Mucosa of descending colon (tissue), 3 donors: Measurements from ENCODE around the gene RHOJ. TPM values are rescaled to one million over a fixed set of nuclear protein-coding genes. Genes with fewer than 3 reads are reported as not detected.
A peak's percentile ranks its signal among the peaks of the same experiment; 100 is the strongest.

Experiments used
- ATAC-seq: fragments of 200-7000 bp; cut with Tn5 transposase; one replicate; pipeline ENCODE4 v1.9.1; 2020; ENCODE audit warnings: mild to moderate bottlenecking, moderate library complexity
- DNase-seq, 3 donors: peaks; one replicate each; pipeline ENCODE4 v3.0.0-alpha.2; 2020
- H3K36me3 ChIP-seq: fragments of 200-600 bp; one replicate; pipeline ENCODE4 v1.8.0; 2021; ENCODE audit warnings: low read depth, mild to moderate bottlenecking
- H3K4me1 ChIP-seq: fragments of 200-600 bp; one replicate; pipeline ENCODE4 v1.8.0; 2021; ENCODE audit warnings: low read depth, mild to moderate bottlenecking
- H3K4me3 ChIP-seq: fragments of 200-600 bp; one replicate; pipeline ENCODE4 v1.8.0; 2021; ENCODE audit warnings: mild to moderate bottlenecking
- H3K9me3 ChIP-seq: fragments of 200-600 bp; one replicate; pipeline ENCODE4 v1.8.0; 2021; ENCODE audit warnings: mild to moderate bottlenecking
- CTCF ChIP-seq: fragments of 200-600 bp; IDR thresholded peaks from one replicate; pipeline ENCODE4 v1.8.0; 2022; ENCODE audit warnings: antibody characterized with exemption, mild to moderate bottlenecking
- intact Hi-C, 2 donors: fragments of 100-400 bp; cut with DNase I in 1 of 2; cut with micrococcal nuclease in 1 of 2; formaldehyde crosslinking; loops; one replicate each; pipeline versions ENCODE4 v1.11.0 to v1.11.1; 2022; cut with DNase I, micrococcal nuclease
- total RNA-seq, 3 donors: library from RNA; stranded (reverse); fragmentation: NEBNext Ultra II Directional in 2 of 3; extraction: Animal tissue kit (Norgen Biotek cat#: 25700) in 2 of 3; gene quantifications; one replicate each; pipeline versions ENCODE4 v1.2.1 to v1.2.4, GENCODE V29; 2021 to 2023
- donor health status: DM: no; HTN: no; CAD: no; lungs with moderate emphysema.
- donor health status: DM: no; HTN: no; CAD: no.
- donor health status: DM: no; HTN: yes; CAD: no.

RHOJ gene
- total RNA-seq, 3 donors from 2014 or later = 3.3 to 19.1 (median 6.4) TPM

- DNase-seq (no peak), ATAC-seq (no peak)
- intact Hi-C loops = no loop called here
- TF ChIP-seq CTCF = no peak
- no peaks in the 10 kb centered on the region for H3K4me1 ChIP-seq
- no peaks in the 10 kb centered on the region for H3K36me3 ChIP-seq
- no peaks in the 10 kb centered on the region for H3K9me3 ChIP-seq
- no peak overlapping the region for H3K4me3 ChIP-seq
These were observed 79.0 kb downstream of the RHOJ start for GRCh38 chr14:63282997-63283883.

GRCh38 chr14:63283884-63284248 lies 79.6 kb downstream of the RHOJ start:
- Histone ChIP-seq H3K4me1 (no peaks in the 10 kb centered on the region), H3K36me3 (no peaks in the 10 kb centered on the region), H3K9me3 (no peaks in the 10 kb centered on the region), H3K4me3 (no peak overlapping the region)
- no peak for TF ChIP-seq CTCF
- no peak for ATAC-seq
- DNase-seq = no peak
- intact Hi-C loops = no loop called here

- H3K4me3 ChIP-seq = no peak overlapping the region
- intact Hi-C loops = no loop called here
- peak; percentile 40 for ATAC-seq
- no peaks in the 10 kb centered on the region for H3K9me3 ChIP-seq
- no peak for DNase-seq
- no peaks in the 10 kb centered on the region for H3K36me3 ChIP-seq
- H3K4me1 ChIP-seq = no peaks in the 10 kb centered on the region
- TF ChIP-seq CTCF = no peak
These were observed 81.8 kb downstream of the RHOJ start for GRCh38 chr14:63286071-63286470.

GRCh38 chr14:63287666-63288483 lies 83.6 kb downstream of the RHOJ start:
- Histone ChIP-seq H3K4me3 (no peak overlapping the region), H3K9me3 (no peaks in the 10 kb centered on the region), H3K36me3 (no peaks in the 10 kb centered on the region), H3K4me1 (no peaks in the 10 kb centered on the region)
- intact Hi-C loops = no loop called here
- DNase-seq = no peak
- no peak for ATAC-seq
- no peak for TF ChIP-seq CTCF

GRCh38 chr14:63288853-63289252 lies 84.6 kb downstream of the RHOJ start:
- Histone ChIP-seq H3K36me3 (no peaks in the 10 kb centered on the region), H3K4me3 (no peak overlapping the region), H3K4me1 (no peaks in the 10 kb centered on the region), H3K9me3 (no peaks in the 10 kb centered on the region)
- no peak for DNase-seq
- ATAC-seq = no peak
- TF ChIP-seq CTCF = no peak
- intact Hi-C loops = no loop called here
